ENCODE measurements around the gene NBEAL1. TPM values are rescaled to one million over a fixed set of nuclear protein-coding genes. Genes with fewer than 3 reads are reported as not detected.
"Not testable (repeated sequence)": the region's sequence is repeated elsewhere in the genome, so short reads cannot be mapped to it uniquely, and the experiment has no call there.

NBEAL1 gene
- total RNA-seq, 1 donor from 2014 or later: 30.5 TPM

GRCh38 chr2:203038586-203038985, 23.9 kb downstream of the NBEAL1 start:
- H3K36me3 Mint-ChIP-seq (ENCODE audit: insufficient read depth): peaks cover 17% of the 10 kb centered on the region
- no peaks in the 10 kb centered on the region for H3K27me3 Mint-ChIP-seq
- no peaks in the 10 kb centered on the region for H3K9me3 Mint-ChIP-seq (ENCODE audit: low read depth)
- H3K4me3 Mint-ChIP-seq (ENCODE audit: low read depth): no peak overlapping the region
- H3K27ac Mint-ChIP-seq: peak overlapping the region; percentile 13
- TF ChIP-seq, protein P1, sequence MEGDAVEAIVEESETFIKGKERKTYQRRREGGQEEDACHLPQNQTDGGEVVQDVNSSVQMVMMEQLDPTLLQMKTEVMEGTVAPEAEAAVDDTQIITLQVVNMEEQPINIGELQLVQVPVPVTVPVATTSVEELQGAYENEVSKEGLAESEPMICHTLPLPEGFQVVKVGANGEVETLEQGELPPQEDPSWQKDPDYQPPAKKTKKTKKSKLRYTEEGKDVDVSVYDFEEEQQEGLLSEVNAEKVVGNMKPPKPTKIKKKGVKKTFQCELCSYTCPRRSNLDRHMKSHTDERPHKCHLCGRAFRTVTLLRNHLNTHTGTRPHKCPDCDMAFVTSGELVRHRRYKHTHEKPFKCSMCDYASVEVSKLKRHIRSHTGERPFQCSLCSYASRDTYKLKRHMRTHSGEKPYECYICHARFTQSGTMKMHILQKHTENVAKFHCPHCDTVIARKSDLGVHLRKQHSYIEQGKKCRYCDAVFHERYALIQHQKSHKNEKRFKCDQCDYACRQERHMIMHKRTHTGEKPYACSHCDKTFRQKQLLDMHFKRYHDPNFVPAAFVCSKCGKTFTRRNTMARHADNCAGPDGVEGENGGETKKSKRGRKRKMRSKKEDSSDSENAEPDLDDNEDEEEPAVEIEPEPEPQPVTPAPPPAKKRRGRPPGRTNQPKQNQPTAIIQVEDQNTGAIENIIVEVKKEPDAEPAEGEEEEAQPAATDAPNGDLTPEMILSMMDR (IDR thresholded peaks at IDR 0.05; ENCODE audit: unreplicated experiment): no peak
- DNase-seq (ENCODE audit: low spot score, unreplicated experiment): no peak
- peaks cover 12% of the 10 kb centered on the region for H3K4me1 Mint-ChIP-seq (ENCODE audit: low read depth)

DNA sequence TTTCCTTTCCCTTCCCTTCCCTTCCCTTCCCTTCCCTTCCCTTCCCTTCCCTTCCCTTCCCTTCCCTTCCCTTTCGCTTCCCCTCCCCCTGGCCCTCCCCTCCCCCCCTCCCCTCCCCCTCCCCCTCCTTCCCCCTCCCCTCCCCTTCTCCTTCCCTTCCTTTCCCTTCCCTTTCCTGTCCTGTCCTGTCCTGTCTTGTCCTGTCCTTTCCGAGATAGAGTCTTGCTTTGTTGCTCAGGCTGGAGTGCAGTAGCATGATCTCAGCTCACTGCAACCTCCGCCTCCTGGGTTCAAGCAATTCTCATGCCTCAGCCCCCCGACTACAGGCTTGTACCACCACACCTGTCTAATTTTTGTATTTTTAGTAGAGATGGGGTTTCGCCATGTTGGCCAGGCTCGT, 24.5 kb downstream of the NBEAL1 start:
- H3K36me3 Mint-ChIP-seq (ENCODE audit: insufficient read depth): peaks cover 20% of the 10 kb centered on the region
- H3K9me3 Mint-ChIP-seq (ENCODE audit: low read depth); H3K27me3 Mint-ChIP-seq; DNase-seq (ENCODE audit: low spot score, unreplicated experiment); H3K4me3 Mint-ChIP-seq (ENCODE audit: low read depth): not testable (repeated sequence)
- H3K27ac Mint-ChIP-seq: peak overlapping the region; percentile 56
- H3K4me1 Mint-ChIP-seq (ENCODE audit: low read depth): peaks cover 12% of the 10 kb centered on the region

- TF ChIP-seq, protein P1 (IDR thresholded peaks at IDR 0.05; ENCODE audit: unreplicated experiment): no peak
- Mint-ChIP-seq H3K36me3 (ENCODE audit: insufficient read depth) (peaks cover 20% of the 10 kb centered on the region), H3K27ac (peak overlapping the region; percentile 65), H3K4me1 (ENCODE audit: low read depth) (peaks cover 12% of the 10 kb centered on the region), H3K4me3 (ENCODE audit: low read depth) (no peak overlapping the region), H3K27me3 (no peaks in the 10 kb centered on the region), H3K9me3 (ENCODE audit: low read depth) (no peaks in the 10 kb centered on the region)
- no peak for DNase-seq (ENCODE audit: low spot score, unreplicated experiment)
These were observed 26.4 kb downstream of the NBEAL1 start for GRCh38 chr2:203040966-203041521.

DNA sequence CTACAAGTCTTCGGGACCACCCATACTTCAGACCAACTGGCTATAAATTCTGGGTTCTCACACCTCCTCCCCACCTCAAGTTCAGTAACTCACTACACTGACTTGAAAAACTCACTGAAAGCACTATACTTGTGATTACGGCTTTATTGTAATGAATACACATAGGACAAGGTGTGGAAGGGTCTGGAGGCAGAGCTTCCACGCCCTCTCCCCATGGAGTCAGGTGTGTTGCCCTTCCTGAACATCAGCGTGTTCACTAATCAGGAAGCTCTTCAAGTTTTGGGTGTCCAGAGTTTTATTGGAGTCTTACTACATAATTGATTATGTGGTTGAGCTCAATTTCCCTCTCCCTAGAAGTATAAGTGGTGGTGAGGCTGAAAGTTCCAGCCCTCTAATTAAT, 27.5 kb downstream of the NBEAL1 start:
- Mint-ChIP-seq H3K27me3 (no peaks in the 10 kb centered on the region), H3K36me3 (ENCODE audit: insufficient read depth) (peaks cover 23% of the 10 kb centered on the region), H3K9me3 (ENCODE audit: low read depth) (no peaks in the 10 kb centered on the region), H3K4me1 (ENCODE audit: low read depth) (peaks cover 12% of the 10 kb centered on the region), H3K27ac (no peak overlapping the region), H3K4me3 (ENCODE audit: low read depth) (no peak overlapping the region)
- TF ChIP-seq, protein P1 (IDR thresholded peaks at IDR 0.05; ENCODE audit: unreplicated experiment): no peak
- DNase-seq (ENCODE audit: low spot score, unreplicated experiment): no peak

DNA sequence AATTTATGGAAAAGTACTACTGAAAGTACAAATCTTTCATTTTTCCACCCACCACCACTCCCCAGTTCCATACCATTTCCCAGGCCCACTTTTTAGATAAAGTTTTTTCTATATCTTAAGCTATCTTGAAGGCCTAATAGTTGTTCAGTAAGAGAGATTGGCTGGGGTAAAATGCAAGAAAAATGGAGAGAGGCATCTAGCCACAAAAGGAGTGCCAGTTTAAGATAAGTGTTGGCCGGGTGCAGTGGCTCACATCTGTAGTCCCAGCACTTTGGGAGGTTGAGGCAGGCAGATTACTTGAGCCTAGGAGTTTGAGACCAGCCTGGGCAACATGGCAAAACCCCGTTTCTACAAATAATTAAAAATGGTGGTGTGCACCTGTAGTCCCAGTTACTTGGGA, 28.6 kb downstream of the NBEAL1 start:
- Mint-ChIP-seq H3K4me1 (ENCODE audit: low read depth) (peaks cover 12% of the 10 kb centered on the region), H3K36me3 (ENCODE audit: insufficient read depth) (peaks cover 25% of the 10 kb centered on the region), H3K9me3 (ENCODE audit: low read depth) (no peaks in the 10 kb centered on the region), H3K27me3 (no peaks in the 10 kb centered on the region), H3K27ac (no peak overlapping the region), H3K4me3 (ENCODE audit: low read depth) (no peak overlapping the region)
- TF ChIP-seq, protein P1 (IDR thresholded peaks at IDR 0.05; ENCODE audit: unreplicated experiment): no peak
- no peak for DNase-seq (ENCODE audit: low spot score, unreplicated experiment)

- TF ChIP-seq, protein P1 (IDR thresholded peaks at IDR 0.05; ENCODE audit: unreplicated experiment): no peak
- Mint-ChIP-seq H3K4me3 (ENCODE audit: low read depth) (no peak overlapping the region), H3K27me3 (no peaks in the 10 kb centered on the region), H3K36me3 (ENCODE audit: insufficient read depth) (peaks cover 21% of the 10 kb centered on the region), H3K27ac (no peak overlapping the region), H3K4me1 (ENCODE audit: low read depth) (peaks cover 5% of the 10 kb centered on the region), H3K9me3 (ENCODE audit: low read depth) (no peaks in the 10 kb centered on the region)
- DNase-seq (ENCODE audit: low spot score, unreplicated experiment): no peak
These were observed 31.2 kb downstream of the NBEAL1 start for GRCh38 chr2:203045867-203046266.
